HepG2 (cell line): ENCODE results near the gene UTP25. TPM values are rescaled to one million over a fixed set of nuclear protein-coding genes. Genes with fewer than 3 reads are reported as not detected.

Experiments
- ATAC-seq: fragments of 200-7000 bp; cut with Tn5 transposase; 3 replicates; pipeline ENCODE4 v1.9.1; 2020; ENCODE audit warnings: mild to moderate bottlenecking, moderate library complexity
- BruUV-seq: library from RNA; stranded (reverse); fragments of 400-500 nt; replicated peaks from 2 replicates; lab custom pipeline; 2021; lab: Mats Ljungman, UMichigan
- CTCF ChIA-PET: fragments of 300-600 bp; formaldehyde crosslinking; extraction: SDS; loops from one replicate; lab custom pipeline; 2021; ENCODE audit warnings: low total read pairs, inconsistent platforms, low intra/inter-chr PET ratio; lab: Yijun Ruan, JAX
- POLR2A ChIA-PET: fragments of 350-600 bp; sonication (Branson Sonifier 250); formaldehyde crosslinking; loops from one replicate; lab custom pipeline; 2020; ENCODE audit warnings: antibody characterized with exemption, inconsistent platforms; lab: Yijun Ruan, JAX
- DNase-seq: peaks from one replicate; pipeline ENCODE4 v3.0.0-alpha.2; 2015; ENCODE audit warnings: low spot score
- FAIRE-seq: peaks from 3 replicates; lab custom pipeline; 2011; peaks lifted over from hg19 to GRCh38; lab: Jason Lieb, UNC
- H2AFZ ChIP-seq: one replicate; pipeline ENCODE4 v1.6.1; 2011; ENCODE audit warnings: low read length, inconsistent platforms
- H3K27ac ChIP-seq: fragments of 300-600 bp; 3 replicates; pipeline ENCODE4 v1.8.0; 2011; ENCODE audit warnings: mixed run types, mild to moderate bottlenecking, mixed read lengths, low read length, inconsistent platforms; ENCODE audit not compliant: insufficient read depth; ENCODE audit errors: extremely low read length
- H3K27me3 ChIP-seq, 2 experiments: fragments of 200-600 bp in 1 of 2; 2 replicates in 1 of 2; 3 replicates in 1 of 2; pipeline versions ENCODE4 v1.6.0 to v1.8.0; 2011; ENCODE audit warnings: low read length in 2 of 2, mild to moderate bottlenecking in 2 of 2, moderate library complexity in 2 of 2, inconsistent platforms in 1 of 2; ENCODE audit not compliant: insufficient read depth in 2 of 2, control insufficient read depth in 1 of 2
- H3K36me3 ChIP-seq, 2 experiments: fragments of 200-600 bp in 1 of 2; replicated peaks in 1 of 2; 2 replicates in 1 of 2; 3 replicates in 1 of 2; pipeline versions ENCODE4 v1.5.1 to v1.8.0; 2011; ENCODE audit warnings: low read length in 2 of 2, inconsistent platforms in 1 of 2; ENCODE audit not compliant: insufficient read depth in 2 of 2, control insufficient read depth in 1 of 2
- H3K4me1 ChIP-seq: 2 replicates; pipeline ENCODE4 v1.5.1; 2012; ENCODE audit warnings: low read length, inconsistent platforms; ENCODE audit not compliant: insufficient read depth
- H3K4me2 ChIP-seq: 2 replicates; pipeline ENCODE4 v1.6.0; 2011; ENCODE audit warnings: low read depth, low read length, inconsistent platforms
- H3K4me3 ChIP-seq, 3 experiments: fragments of 200-600 bp in 1 of 3; sonication (generic), shearing (Covaris generic) in 1 of 3; replicated peaks in 1 of 3; 2 replicates each; pipeline ENCODE4 v1.5.1; 2011 to 2016; ENCODE audit warnings: low read length in 3 of 3, inconsistent platforms in 2 of 3, low read depth in 2 of 3, mild to moderate bottlenecking in 2 of 3, control low read depth in 1 of 3, mixed read lengths in 1 of 3; ENCODE audit not compliant: insufficient read depth in 1 of 3
- H3K79me2 ChIP-seq: one replicate; pipeline ENCODE4 v1.6.1; 2011; ENCODE audit warnings: low read length, inconsistent platforms; ENCODE audit not compliant: insufficient read depth
- H3K9ac ChIP-seq: 2 replicates; pipeline ENCODE4 v1.6.0; 2011; ENCODE audit warnings: mild to moderate bottlenecking, low read depth, low read length, inconsistent platforms; ENCODE audit not compliant: insufficient read depth
- H3K9me3 ChIP-seq: 2 replicates; pipeline ENCODE4 v1.5.1; 2012; ENCODE audit warnings: mild to moderate bottlenecking, low read length
- H4K20me1 ChIP-seq: 2 replicates; pipeline ENCODE4 v1.6.0; 2011; ENCODE audit warnings: inconsistent platforms, mild to moderate bottlenecking, low read length, moderate library complexity; ENCODE audit not compliant: insufficient read depth
- ATF7-NPFF ChIP-seq: sonication (generic); formaldehyde crosslinking; IDR thresholded peaks from 2 replicates; pipeline ENCODE4 v1.8.1; 2023; ENCODE audit warnings: mild to moderate bottlenecking, low read depth, missing genetic modification reagents, moderate library complexity
- KDM1A ChIP-seq: IDR thresholded peaks from 2 replicates; pipeline ENCODE4 v1.6.1; 2016; ENCODE audit warnings: missing compliant biosample characterization
- NKX3-1 ChIP-seq: sonication (generic); formaldehyde crosslinking; IDR thresholded peaks from 2 replicates; pipeline ENCODE4 v1.5.0; 2020; ENCODE audit warnings: missing genetic modification reagents
- SMARCC2 ChIP-seq: fragments of 450-650 bp; IDR thresholded peaks from 2 replicates; pipeline ENCODE4 v1.6.1; 2017; ENCODE audit warnings: antibody characterized with exemption, mild to moderate bottlenecking
- SOX5 ChIP-seq: IDR thresholded peaks from 2 replicates; pipeline ENCODE4 v1.6.1; 2016; ENCODE audit warnings: borderline replicate concordance
- SRSF1 ChIP-seq: fragments of 200-400 bp; formaldehyde crosslinking; optimal IDR thresholded peaks from 2 replicates; pipeline ENCODE3; 2017; ENCODE audit warnings: mild to moderate bottlenecking, low read depth, low read length, moderate library complexity
- ZBTB3 ChIP-seq: sonication (generic); formaldehyde crosslinking; IDR thresholded peaks from 2 replicates; pipeline ENCODE4 v1.4.0; 2020; ENCODE audit warnings: low read depth, mild to moderate bottlenecking, moderate library complexity, missing genetic modification reagents, borderline replicate concordance
- ZNF225 ChIP-seq: sonication (generic); formaldehyde crosslinking; IDR thresholded peaks from 2 replicates; pipeline ENCODE4 v1.4.0; 2020; ENCODE audit warnings: mild to moderate bottlenecking, missing genetic modification reagents
- ZNF557 ChIP-seq: sonication (generic); formaldehyde crosslinking; IDR thresholded peaks from 2 replicates; pipeline ENCODE4 v1.4.0; 2020; ENCODE audit warnings: missing genetic modification reagents
- ZNF678 ChIP-seq: sonication (generic); formaldehyde crosslinking; IDR thresholded peaks from 2 replicates; pipeline ENCODE4 v1.4.0; 2020; ENCODE audit warnings: mild to moderate bottlenecking, missing genetic modification reagents
- ZNF773 ChIP-seq: sonication (generic); formaldehyde crosslinking; IDR thresholded peaks from 2 replicates; pipeline ENCODE4 v1.4.0; 2020; ENCODE audit warnings: missing genetic modification reagents, borderline replicate concordance
- WGBS: methylation state at CpG from one replicate; pipeline ENCODE4 v1.1.6; 2017; ENCODE audit warnings: low lambda C conversion rate; 5-methylcytosine and 5-hydroxymethylcytosine counted together
- in situ Hi-C: cut with HindIII; loops from 2 replicates; pipeline ENCODE4 v1.10.0; 2017; ENCODE audit warnings: low pct_unique_long_range_greater_than_20kb; ENCODE audit not compliant: extremely low pct_ligation_motif_present
- intact Hi-C: fragments of 100-400 bp; cut with micrococcal nuclease; formaldehyde crosslinking; loops from one replicate; pipeline ENCODE4 v1.10.0; 2022; ENCODE audit not compliant: unreplicated experiment
- polyA plus RNA-seq, 8 experiments: library from polyadenylated mRNA; depleted of rRNA in 3 of 8; stranded (reverse) in 7 of 8; unstranded in 1 of 8; fragments of >200 nt; fragmentation: Illumina TruSeq in 4 of 8; extraction: Trizol in 4 of 8; gene quantifications; 2 replicates each; pipeline versions ENCODE4 v1.2.1 to v1.2.3, GENCODE V29; 2011 to 2016; ENCODE audit warnings: low read depth in 4 of 8, missing spikeins in 1 of 8, mixed read lengths in 1 of 8; ENCODE audit not compliant: insufficient read depth in 1 of 8
- total RNA-seq, 5 experiments: library from RNA; depleted of rRNA; stranded (reverse); fragments of >200 nt; fragmentation: Illumina TruSeq; extraction: Trizol; gene quantifications; 2 replicates each; pipeline ENCODE4 v1.2.3, GENCODE V29; 2016; ENCODE audit warnings: low read depth in 1 of 5

UTP25 gene
- total and polyA plus RNA-seq, 2 of the 13 experiments (the other 11 are each of a cell fraction or from before 2014, with no cell fraction given) = 4.8 to 5.7 TPM

- no peak overlapping the region for H2AFZ ChIP-seq
- FAIRE-seq (no peak), DNase-seq (no peak), ATAC-seq (no peak)
- ChIA-PET CTCF (interaction anchor here (3.0 kb wide), 1 partner anchor 131 kb away, joined by 27 read pairs; no protein-coding TSS in a partner anchor), POLR2A (interaction anchor here (0.7 kb wide), 1 partner anchor 297 kb away, joined by 4 read pairs; no protein-coding TSS in a partner anchor)
- H3K79me2 ChIP-seq = no peaks in the 10 kb centered on the region
- H3K27ac ChIP-seq = no peak overlapping the region
- H3K27me3 ChIP-seq = no peaks in the 10 kb centered on the region
- TF ChIP-seq SMARCC2 (no peak), KDM1A (CRISPR knock-in tag) (no peak), NKX3-1 (CRISPR knock-in tag) (no peak), ATF7-NPFF (CRISPR knock-in tag) (no peak), SRSF1 (no peak), ZNF557 (CRISPR knock-in tag) (no peak), ZBTB3 (CRISPR knock-in tag) (no peak), SOX5 (CRISPR knock-in tag) (no peak), ZNF773 (CRISPR knock-in tag) (no peak), ZNF225 (CRISPR knock-in tag) (no peak), ZNF678 (CRISPR knock-in tag) (no peak)
- no peaks in the 10 kb centered on the region for H4K20me1 ChIP-seq
- H3K9ac ChIP-seq = no peak overlapping the region
- 95% methylated on average over 12 of the region's 41 CpGs for WGBS
- no peaks in the 10 kb centered on the region for H3K9me3 ChIP-seq
- no TSS peak for BruUV-seq
- intact Hi-C loops (no loop called here), in situ Hi-C loops (loop anchor here (25.0 kb wide), 1 partner anchor 454 kb away; no protein-coding TSS in a partner anchor)
- no peak overlapping the region for H3K4me2 ChIP-seq
- H3K36me3 ChIP-seq = peaks cover 3% of the 10 kb centered on the region in 2 experiments; a peak in 2 of 5 replicates
- no peak overlapping the region for H3K4me3 ChIP-seq
- no peaks in the 10 kb centered on the region for H3K4me1 ChIP-seq
These were observed 30.9 kb downstream of the UTP25 start for GRCh38 chr1:209858561-209859103.
